Ishikawa (cell line): Measurements from ENCODE around the gene NEDD4L.

Experiments used
- CEBPB ChIP-seq: IDR thresholded peaks from 2 replicates; pipeline ENCODE4 v1.6.1; 2012
- EP300 ChIP-seq: IDR thresholded peaks from 2 replicates; pipeline ENCODE4 v1.6.1; 2012; ENCODE audit warnings: borderline replicate concordance
- FOXM1 ChIP-seq: IDR thresholded peaks from 2 replicates; pipeline ENCODE4 v1.6.1; 2012; ENCODE audit warnings: low read depth, borderline replicate concordance
- MAX ChIP-seq: IDR thresholded peaks from 2 replicates; pipeline ENCODE4 v1.6.1; 2012
- REST ChIP-seq: IDR thresholded peaks from 2 replicates; pipeline ENCODE4 v1.6.1; 2012; ENCODE audit warnings: low read depth, mild to moderate bottlenecking
- TCF12 ChIP-seq: IDR thresholded peaks from 2 replicates; pipeline ENCODE4 v1.6.1; 2012; ENCODE audit warnings: low read depth
- TEAD4 ChIP-seq: IDR thresholded peaks from 2 replicates; pipeline ENCODE4 v1.6.1; 2012
- YY1 ChIP-seq: IDR thresholded peaks from 2 replicates; pipeline ENCODE4 v1.6.1; 2012; ENCODE audit warnings: low read depth

- TF ChIP-seq TCF12 (no peak), FOXM1 (no peak), MAX (no peak), TEAD4 (no peak), YY1 (no peak), EP300 (no peak), CEBPB (no peak), REST (no peak)
Observed at GRCh38 chr18:58067601-58068000, 23.6 kb downstream of the NEDD4L start.
